ENCODE data around the gene SH3BP2.
A peak's percentile ranks its signal among the peaks of the same experiment; 100 is the strongest.

SH3BP2 gene

DNA sequence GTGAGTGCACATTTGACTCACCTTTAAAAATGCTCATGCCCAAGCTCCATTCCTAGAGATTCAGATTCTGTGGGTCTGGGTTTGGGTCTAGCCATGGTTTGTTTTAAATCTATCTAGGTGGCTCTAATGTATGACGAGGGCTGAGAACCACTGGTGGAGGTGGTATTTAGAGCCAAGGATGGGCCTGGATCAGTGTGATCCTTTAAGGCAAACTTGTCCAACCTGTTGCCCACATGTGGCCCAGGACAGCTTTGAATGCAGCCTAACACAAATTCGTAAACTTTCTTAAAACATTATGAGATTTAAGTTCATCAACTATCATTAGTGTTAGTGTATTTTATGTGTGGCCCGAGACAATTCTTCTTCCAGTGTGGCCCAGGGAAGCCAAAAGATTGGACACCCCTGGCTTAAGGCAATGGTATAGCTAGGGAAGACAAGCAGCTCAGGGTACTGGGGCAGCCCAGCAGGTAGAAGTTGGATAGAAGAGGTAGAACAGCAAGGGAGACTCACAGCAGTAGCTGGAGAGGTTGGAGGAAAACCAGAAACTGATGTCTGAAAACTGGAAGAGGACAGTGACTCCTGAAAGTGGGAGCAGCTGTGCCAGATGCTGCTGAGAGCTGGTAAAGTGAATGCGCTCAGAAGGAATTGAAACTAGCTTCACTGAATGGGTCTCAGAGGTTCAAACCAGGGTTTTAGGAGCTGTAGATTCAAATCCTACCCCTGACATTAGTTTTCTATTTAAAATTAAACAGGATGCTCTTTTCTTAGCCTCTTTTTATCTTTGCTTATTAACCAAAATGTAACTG, 68.9 kb downstream of the SH3BP2 start:
- no peak overlapping the region for H3K4me3 ChIP-seq
- H3K27ac ChIP-seq = peak overlapping the region in 8 of 21 experiments; percentile 8 to 53 (median 19)

DNA sequence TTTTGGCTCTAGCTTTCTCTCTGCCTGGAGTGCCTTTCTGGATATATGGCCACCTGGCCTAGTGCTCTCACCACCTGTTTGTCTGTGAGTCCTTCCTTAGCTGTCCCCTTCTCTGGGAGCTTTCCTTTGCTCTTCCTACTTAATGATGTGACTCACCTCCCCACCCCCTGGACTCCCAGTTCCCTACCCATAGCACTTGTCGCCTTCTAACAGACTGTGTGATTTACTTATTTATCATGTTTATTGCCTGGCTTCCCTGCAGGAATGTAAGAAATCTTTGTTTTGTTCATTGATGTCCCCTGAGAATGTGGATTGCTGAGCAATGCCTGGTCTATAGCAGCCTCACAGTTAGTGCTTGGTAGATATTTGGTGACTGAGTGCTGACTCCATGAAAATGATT, 69.6 kb downstream of the SH3BP2 start:
- Histone ChIP-seq H3K4me3 (no peak overlapping the region), H3K27ac (peak overlapping the region in 5 of 21 experiments; percentile 16 to 53 (median 20))

- Histone ChIP-seq H3K27ac (no peak overlapping the region), H3K4me3 (no peak overlapping the region)
These were observed 70.8 kb downstream of the SH3BP2 start for GRCh38 chr4:2863649-2864048.

DNA sequence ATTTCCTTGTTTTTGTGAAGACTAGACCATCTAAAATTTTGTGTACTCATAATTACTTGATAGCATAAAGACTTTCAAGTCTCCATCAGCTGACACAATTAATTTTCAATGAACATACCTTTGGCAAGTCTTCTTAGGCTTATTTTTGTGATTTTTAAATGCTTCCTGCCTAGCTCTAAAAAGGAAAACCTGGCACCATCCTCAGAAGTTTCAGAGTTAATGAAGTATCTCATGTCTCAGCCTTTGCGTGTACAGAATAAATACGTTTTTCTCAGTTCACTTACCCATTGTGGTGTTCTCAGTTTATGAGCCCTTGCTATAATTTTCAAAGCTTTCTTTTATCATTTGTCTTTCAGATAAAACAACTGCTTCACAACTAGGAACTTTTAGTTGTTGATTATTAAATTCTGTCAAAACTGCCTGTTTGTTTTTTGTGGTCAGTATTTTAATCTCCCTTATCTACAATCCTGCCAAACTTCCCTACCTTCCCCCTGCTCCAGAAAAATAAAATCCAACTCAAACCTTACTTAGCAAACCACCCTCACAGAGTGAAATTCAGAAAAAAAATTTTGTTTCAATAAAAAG, 72.4 kb downstream of the SH3BP2 start:
- Histone ChIP-seq H3K27ac (no peak overlapping the region), H3K4me3 (no peak overlapping the region)

DNA sequence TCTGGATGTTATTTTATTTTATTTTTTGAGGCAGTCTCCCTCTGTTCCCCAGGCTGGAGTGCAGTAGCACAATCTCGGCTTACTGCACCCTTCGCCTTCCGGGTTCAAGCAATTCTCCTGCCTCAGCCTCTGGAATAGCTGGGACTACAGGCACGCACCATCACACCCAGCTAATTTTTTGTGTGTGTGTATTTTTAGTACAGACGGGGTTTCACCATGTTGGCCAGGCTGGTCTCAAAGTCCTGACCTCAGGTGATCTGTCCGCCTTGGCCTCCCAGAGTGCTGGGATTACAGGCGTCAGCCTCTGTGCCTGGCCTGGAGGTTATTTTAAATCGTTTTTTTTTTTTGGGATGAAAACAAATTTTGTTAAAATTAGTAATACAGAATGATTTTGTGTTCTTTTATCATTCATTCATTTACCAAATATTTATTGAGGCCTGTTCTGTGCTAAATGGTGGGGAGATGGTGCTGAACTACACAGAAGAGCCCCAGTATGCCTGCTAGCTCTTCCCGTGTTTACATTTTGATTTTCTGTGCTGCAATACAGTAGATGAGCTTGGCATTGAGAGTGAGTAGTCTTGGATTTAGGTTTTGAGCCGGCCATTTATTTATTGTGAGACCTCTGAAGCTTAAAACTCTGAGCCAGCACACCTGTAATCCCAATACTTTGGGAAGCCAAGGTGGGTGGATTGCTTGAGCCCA, 73.4 kb downstream of the SH3BP2 start:
- no peak overlapping the region for H3K27ac ChIP-seq
- no peak overlapping the region for H3K4me3 ChIP-seq

- no peak overlapping the region for H3K4me3 ChIP-seq
- peak overlapping the region in 2 of 21 experiments; percentile 4 to 22 for H3K27ac ChIP-seq
These were observed 74.0 kb downstream of the SH3BP2 start for GRCh38 chr4:2866891-2867290.

DNA sequence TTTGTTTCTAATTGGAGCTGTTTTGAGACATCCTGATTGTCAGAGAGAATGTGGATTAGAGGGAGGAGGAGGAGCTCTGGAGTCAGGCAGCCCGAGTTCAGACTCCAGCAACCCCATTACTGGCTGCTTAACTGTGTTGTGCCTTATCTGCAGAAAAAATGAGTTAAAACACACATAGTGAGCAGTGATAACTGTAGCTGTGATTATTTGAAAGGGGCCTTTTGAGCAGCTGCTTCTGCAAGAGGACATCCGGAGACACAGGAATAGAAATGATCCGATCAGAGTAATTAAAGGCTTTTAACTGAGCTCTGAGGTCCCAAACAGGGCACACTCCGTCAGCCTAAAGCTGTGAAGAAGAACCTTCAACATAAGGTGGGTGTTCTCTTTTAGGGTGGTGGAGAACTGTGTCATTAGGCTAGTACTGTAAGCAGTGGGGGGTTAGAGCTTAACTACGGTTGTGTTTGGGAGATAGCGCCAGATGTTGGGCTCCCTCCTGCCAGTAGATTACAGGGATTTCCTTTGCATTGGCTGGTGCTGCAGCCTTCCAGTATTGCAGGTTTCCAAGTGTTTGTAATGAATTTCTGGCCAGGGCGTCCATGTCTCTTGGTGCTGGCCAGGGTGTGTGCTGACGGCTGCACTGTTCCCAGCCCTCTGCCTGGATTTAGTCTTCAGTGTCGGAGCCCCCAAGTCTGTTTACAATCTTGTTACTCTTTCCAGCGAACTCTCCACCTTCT, 75.0 kb downstream of the SH3BP2 start:
- H3K4me3 ChIP-seq = peak overlapping the region in 1 of 7 experiments; percentile 3
- H3K27ac ChIP-seq = peak overlapping the region in 7 of 21 experiments; percentile 1 to 55 (median 19)

GRCh38 chr4:2868877-2869487, 76.1 kb downstream of the SH3BP2 start:
- Histone ChIP-seq H3K27ac (peak overlapping the region in 4 of 21 experiments; percentile 2 to 46 (median 20)), H3K4me3 (no peak overlapping the region)

- H3K4me3 ChIP-seq = no peak overlapping the region
- no peak overlapping the region for H3K27ac ChIP-seq
These were observed 76.8 kb downstream of the SH3BP2 start for GRCh38 chr4:2869659-2870058.

DNA sequence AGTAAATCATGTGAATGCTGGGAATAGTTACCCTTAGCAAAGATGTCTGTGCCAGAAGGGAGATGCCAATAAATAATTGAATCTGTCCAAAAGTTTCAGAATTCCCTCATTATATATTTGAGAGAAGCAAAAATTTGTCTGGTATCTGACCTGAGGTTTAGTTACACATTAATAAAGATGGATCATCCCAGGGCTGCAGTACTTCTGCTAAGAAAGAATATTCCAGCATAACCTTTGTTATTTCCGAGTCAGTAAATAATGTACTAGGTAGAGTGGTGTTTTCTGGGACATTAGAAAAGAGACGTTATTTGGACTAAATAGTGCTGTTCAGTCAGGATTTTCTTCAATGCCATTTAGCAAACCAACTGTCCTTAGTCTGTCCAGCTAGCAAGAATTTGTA, 77.2 kb downstream of the SH3BP2 start:
- Histone ChIP-seq H3K27ac (no peak overlapping the region), H3K4me3 (no peak overlapping the region)

DNA sequence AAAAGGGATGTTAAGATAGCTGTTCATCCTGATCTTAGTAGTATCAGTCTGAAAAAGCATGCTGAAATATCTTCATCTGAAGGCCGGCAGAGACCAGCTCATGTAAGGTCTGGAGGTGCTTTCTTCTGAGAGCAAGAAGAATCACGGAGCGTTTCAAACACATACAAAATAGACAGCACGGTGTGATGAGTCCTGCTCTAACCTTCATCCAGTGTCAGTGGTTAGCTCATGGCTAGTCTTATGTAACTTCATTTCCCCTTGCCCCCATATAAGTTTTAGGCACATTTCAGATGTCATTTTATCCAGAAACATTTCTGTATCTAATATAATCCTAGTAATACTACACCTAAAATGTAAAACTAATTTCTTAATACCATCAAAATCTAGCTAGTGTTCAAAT, 78.6 kb downstream of the SH3BP2 start:
- Histone ChIP-seq H3K27ac (peak overlapping the region in 1 of 21 experiments; percentile 11), H3K4me3 (no peak overlapping the region)

DNA sequence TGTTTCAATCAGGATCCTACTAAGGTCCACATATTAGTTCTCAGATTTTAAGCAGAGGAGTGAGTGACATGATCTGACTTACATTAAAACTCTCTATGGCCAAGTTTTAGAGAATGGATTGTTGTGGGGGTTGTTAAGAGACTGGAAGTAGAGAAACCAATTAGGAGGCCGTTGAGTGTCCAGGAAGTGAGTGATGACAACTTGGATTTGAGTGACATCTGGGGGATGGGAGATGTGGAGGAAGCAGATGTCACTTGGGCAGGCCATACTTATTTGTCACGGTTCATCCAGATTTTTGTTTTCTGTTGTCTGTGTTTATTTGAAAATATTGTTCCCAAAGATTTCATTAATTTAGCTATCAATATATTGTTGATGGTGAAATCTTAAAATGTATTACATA, 79.0 kb downstream of the SH3BP2 start:
- peak overlapping the region in 2 of 21 experiments; percentile 0 to 11 for H3K27ac ChIP-seq
- no peak overlapping the region for H3K4me3 ChIP-seq

- no peak overlapping the region for H3K4me3 ChIP-seq
- no peak overlapping the region for H3K27ac ChIP-seq
These were observed 80.4 kb downstream of the SH3BP2 start for GRCh38 chr4:2873329-2873728.

DNA sequence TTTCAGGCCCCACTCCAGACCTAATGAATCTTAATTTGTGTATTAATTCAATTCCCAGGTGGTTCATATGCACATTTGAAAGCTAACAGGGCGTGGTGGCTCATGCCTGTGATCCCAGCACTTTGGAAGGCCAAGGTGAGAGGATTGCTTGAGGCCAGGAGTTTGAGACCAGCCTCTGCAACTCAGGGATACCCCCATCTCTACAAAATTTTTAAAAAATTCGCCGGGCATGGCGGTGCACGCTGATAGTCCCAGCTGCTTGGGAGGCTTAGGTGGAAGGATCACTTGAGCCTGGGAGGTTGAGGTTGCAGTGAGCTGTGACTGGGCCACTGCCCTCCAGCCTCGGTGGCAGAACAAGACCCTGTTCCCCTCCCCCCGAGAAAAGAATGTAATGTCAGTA, 82.0 kb downstream of the SH3BP2 start:
- Histone ChIP-seq H3K27ac (no peak overlapping the region), H3K4me3 (no peak overlapping the region)

DNA sequence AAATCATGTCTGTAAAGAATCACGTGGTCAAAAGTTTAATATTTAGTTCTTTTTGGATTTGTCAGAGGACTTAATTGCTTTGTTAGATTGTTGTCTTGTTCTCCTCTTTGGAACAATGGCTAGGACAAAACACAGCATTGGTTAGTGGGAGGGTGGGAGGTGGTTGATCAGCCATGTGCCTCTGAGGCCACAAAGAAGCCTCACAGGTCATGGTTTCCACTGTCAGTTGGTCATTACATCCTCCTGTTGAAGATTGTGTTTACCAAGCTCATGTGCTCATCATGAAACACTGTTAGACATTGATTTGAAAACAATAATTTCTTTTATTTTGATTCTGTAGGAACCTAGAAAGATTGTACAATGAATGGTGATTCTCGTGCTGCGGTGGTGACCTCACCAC, 82.7 kb downstream of the SH3BP2 start:
- H3K4me3 ChIP-seq = no peak overlapping the region

GRCh38 chr4:2878346-2878745, 85.5 kb downstream of the SH3BP2 start:
- Histone ChIP-seq H3K27ac (peak overlapping the region in 1 of 21 experiments; percentile 49), H3K4me3 (no peak overlapping the region)

More for the DNA sequence above, 82.7 kb downstream of the SH3BP2 start:
- no peak overlapping the region for H3K27ac ChIP-seq

DNA sequence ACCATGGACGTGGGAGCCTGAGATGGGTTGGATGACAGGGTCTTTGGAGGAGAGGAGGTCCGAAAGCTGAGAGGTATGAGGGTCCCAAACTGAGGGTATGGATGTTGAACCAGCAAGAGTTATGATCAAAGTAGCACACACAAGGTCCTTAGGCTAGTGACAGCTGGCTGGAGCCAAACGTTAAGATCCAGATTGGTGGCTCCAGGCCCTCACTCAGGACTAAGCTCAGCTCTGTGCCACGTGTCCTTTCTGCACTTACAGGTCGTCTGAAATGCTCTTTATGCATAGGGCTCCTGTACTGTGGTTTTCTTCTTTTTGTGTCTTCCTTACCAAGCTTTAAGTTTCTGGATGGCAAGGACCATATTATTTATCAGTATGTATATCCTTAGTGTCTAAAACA, 86.1 kb downstream of the SH3BP2 start:
- H3K4me3 ChIP-seq = no peak overlapping the region
- no peak overlapping the region for H3K27ac ChIP-seq

DNA sequence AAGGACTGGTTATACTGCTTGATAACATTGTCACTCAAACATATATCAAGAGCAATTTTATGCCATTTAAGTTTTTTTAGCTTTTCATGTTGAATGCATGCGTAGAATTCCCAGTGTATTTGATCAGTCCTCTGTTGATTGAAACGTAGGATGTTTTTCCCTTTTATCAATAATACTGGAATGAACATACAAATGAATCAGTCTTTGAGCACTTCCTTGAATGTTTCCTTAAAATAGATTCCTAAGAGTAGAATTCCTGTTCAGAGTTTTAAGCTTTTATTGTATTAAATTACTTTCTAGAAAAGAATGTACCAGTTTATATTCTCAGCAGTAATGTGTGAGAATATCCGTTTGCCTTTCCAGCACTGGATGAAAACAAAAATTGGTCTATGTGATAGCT, 88.5 kb downstream of the SH3BP2 start:
- Histone ChIP-seq H3K27ac (no peak overlapping the region), H3K4me3 (no peak overlapping the region)

DNA sequence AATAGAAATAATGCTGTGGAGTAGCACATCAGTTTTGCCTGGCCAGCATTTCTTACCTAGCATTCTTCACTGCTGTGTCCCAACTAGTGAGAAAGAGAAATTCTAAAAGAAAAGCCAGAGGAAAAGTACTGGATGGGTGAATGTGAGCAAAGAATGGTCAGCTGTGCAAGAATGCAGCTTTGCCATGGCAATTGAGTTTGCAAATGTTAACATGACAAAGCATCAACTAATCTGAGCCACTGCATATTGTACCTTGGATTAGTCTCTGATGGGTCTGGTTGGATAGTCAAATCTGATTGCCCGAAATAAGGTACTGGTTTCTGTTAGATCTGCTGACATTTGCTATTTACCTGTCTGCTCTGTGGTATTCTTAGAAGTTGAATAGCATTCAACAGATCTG, 89.5 kb downstream of the SH3BP2 start:
- H3K4me3 ChIP-seq = no peak overlapping the region
- H3K27ac ChIP-seq = no peak overlapping the region

DNA sequence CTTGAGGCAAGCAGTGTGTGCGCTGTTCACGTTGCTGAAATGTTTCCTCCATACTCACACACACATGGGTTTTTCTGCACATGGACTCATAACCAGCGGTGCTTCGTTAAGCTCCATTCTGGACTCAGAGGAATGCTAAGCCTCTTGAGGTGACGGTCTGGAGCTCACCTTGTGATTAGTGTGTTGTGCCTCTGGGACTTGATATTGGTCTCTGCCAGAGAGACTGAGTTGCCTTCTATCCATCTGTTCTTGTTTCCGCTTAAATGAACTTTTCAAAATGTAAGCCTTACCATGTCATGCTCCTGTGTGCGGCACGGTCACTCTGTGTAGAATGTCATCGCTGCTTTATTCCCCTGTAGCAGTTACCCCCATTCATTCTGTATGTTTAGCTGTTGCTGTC, 93.3 kb downstream of the SH3BP2 start:
- H3K4me3 ChIP-seq = no peak overlapping the region
- no peak overlapping the region for H3K27ac ChIP-seq
